Fibroblast of the conjunctiva (primary cell): ENCODE measurements around the gene TLE2.
"Not testable (repeated sequence)": the region's sequence is repeated elsewhere in the genome, so short reads cannot be mapped to it uniquely, and the experiment has no call there.

Source experiments
- DNase-seq: peaks from one replicate; pipeline ENCODE4 v3.0.0-alpha.2; 2010; ENCODE audit warnings: low read depth

Gene TLE2

GRCh38 chr19:3055741-3056416 lies 26.8 kb upstream of the TLE2 start:
- no peak for DNase-seq

DNA sequence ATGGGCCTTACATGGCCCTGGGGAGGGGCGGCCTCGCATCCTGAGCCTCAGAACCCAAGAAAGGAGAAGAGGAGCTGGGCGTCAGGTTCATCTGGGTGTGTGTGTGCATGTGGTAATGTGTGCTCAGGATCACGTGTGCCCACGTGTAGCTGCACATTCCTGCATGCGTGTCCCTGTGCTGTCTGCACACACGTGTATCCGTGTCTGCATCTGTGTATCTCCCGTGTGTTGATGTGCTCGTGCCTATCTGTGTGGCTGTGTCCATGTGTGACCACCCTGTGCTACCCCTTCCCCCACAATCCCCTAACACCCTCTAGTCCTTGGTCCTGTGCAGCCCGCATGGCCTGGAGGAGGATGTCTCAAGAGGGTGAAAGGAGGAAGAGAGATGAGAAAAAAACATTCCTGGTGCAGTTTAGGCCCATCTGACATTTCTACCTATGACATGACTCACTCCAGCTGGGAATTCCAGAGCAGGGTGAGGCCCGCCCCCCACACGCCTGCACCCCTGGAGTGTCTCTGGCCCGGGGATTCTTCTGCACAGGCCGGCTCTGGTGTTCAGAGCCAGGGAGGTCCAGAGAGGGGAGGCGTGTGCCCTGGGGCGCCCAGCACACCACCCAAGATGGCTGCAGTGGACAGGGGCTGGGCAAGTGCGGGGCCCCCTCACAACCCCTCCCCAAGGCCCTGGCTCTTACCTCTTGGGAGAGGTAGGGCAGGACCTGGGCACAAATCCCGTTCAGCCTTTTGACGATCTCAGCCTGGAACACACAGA lies 26.1 kb upstream of the TLE2 start:
- no peak for DNase-seq

- DNase-seq = no peak
Measured at GRCh38 chr19:3054265-3054971, 25.3 kb upstream of the TLE2 start.

DNA sequence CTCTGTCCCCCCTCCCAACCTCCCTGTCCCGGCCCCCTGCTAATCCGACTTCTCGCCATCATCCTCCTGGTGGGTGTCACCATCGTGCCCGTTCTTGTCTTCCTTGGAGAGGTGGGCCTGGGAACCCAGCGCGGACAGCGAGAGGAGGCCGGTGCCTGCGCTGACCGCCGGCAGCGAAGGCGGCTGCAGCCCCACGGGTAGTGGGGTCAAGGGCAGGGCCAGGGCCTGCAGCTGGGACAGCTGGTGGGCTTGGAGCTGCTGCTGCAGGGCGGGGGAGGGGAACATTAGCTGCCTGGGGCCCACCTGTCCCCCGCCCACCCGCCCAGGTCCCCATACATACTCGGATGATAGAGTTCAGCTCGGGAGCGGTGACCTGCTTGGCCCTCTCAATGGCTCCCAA lies 24.7 kb upstream of the TLE2 start:
- no peak for DNase-seq

- DNase-seq = no peak
Measured at GRCh38 chr19:3053218-3053621, 24.1 kb upstream of the TLE2 start.

DNA sequence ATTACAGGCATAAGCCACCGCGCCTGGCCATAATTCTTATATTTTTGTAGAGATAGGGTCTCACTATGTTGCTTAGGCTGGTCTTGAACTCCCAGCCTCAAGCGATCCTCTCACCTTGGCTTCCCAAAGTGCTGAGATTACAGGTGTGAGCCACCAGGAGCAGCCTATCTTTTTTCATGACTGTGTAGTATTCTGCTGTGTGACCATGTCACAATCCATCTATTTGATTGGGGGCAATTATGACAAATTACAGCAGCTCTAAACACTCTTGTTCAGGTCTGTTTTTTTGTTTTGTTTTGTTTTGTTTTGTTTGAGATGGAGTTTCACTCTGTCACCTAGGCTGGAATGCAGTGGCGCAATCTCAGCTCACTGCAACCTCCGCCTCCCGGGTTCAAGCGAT lies 20.9 kb upstream of the TLE2 start:
- not testable (repeated sequence) for DNase-seq

GRCh38 chr19:3049089-3049488 lies 20.0 kb upstream of the TLE2 start:
- no peak for DNase-seq

DNA sequence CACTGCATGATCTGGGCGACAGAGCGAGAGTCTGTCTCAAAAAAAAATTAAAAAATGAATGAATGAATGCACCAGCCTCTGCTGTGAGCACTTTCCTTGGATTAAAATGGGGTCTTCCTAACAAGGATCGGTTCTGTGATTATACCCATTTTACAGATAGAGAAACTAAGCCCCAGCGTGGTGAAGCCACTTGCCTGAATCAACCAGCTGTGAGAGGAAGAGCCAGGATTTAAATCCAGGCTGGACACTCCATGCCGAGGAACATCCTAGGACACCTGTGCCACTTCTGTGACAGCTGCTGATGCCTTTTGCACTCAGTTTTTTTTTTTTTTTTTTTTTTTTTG lies 19.1 kb upstream of the TLE2 start:
- no peak for DNase-seq

DNA sequence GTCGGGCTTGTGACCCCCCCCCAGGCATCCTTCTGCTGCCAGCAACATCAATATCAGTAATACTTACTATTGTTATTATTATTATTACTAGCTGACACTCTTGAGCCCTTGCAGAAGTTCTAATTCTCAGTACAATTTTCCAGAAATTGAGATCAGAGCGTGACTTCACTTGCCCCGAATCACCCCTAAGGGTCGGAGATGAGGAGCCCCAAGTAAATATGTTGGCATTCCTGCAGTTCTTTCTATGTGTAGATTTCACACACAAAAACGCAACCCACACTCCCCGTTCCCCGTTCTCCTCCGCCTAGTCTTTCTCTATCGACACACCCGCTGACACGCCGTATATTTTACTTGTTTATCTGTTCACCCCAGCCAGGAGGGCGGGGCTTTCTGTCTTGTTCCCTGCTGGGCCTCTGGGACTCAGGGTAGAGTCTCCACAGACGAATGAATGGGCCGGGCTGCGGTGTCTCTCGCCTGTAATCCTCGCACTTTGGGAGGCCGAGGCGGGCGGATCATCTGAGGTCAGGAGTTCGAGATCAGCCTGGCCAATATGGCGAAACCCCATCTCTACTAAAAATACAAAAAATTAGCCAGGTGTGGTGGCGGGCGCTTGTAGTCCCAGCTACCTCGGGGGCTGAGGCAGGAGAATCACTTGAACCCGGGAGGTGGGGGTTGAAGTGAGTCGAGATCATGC lies 18.6 kb upstream of the TLE2 start:
- DNase-seq = peak; percentile 61

GRCh38 chr19:3046698-3047495 lies 17.8 kb upstream of the TLE2 start:
- DNase-seq = no peak

- DNase-seq = no peak
Measured at GRCh38 chr19:3045885-3046697, 17.0 kb upstream of the TLE2 start.

DNA sequence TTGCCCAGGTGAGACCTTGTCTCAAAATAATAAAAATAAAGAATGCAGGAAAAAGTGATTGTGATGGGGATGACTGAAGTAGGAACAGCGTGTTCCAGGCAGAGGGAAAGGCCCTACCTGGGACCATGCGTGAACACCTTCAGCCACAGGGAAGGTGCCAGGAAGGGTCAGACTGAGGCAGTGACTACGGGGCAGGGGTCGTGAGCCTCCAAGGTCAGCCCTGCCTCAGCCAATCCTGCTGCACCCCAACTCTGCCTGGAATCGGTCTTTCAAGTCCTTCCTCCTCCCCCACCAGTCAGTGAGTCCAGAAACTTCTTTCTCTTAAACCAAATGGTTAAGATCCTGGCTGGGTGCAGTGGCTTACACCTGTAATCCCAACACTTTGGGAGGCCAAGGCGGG lies 16.1 kb upstream of the TLE2 start:
- no peak for DNase-seq

DNA sequence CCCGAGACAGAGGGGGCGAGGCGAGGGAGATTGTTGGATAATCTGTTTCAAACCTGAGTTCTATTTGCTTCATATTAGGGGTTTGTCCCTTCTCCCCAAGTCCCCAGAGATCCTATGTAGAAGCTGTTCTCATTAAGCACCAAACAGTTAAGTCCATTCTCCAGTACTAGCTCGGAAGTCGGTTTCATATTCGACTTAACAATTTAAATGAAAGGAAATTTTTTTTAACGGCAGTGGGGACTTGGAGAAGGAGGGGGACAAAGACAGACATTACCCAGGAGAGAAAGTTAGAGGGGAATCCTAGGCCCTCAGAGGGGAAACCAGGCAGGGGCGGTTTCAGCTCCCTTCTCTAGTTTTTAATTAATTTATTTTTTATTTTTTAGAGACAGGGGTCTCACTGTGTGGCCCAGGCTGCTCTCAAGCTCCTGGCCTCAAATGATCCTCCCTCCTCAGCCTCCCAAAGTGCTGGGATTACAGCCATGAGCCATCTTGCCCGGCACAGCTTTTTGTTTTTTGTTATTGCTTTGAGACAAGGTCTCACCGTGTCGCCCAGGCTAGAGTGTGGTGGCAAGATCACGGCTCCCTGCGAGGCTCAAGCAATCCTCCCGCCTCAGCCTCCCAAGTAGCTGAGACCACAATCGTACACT lies 13.7 kb upstream of the TLE2 start:
- DNase-seq = no peak

- DNase-seq = no peak
Measured at GRCh38 chr19:3041761-3042620, 12.9 kb upstream of the TLE2 start.

DNA sequence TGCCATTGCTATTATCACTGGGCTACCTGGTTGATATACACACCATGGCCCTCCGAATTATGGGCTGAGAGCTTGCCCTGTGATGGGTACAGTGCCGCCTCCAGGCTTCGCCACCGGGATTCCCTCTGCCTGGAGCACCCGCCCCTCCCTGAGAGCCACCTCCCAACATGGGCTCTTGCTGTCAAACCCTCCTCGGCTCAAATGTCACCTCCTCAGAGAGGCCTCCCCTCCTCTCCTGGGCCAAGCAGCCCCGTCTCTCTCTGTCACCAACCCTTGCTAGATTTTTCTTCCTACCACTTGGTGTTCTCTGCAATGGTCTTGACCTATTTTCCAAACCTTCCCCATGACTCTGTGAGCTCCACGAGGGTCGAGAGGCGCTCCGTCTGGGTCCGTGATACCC lies 12.2 kb upstream of the TLE2 start:
- no peak for DNase-seq

DNA sequence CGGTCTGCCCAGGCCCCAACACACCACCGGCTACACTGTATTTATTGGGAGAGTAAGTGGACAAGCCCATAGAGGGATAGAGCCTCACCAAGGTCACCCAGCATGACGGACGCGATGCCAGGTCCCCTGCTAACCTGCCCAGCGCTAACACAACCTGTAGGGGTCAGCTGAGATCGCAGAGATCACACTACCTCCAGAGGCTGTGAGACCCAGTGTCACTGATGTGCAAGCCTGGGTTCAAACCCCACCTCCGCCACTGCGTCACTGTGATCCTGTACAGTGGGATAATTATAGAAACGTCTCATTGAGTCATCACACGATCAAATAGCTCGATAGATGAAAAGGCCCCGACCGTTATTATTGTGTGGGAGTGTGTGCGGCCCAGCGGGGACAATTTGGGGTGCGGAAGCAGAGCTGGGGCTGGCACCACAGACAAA lies 10.6 kb upstream of the TLE2 start:
- DNase-seq = no peak

DNA sequence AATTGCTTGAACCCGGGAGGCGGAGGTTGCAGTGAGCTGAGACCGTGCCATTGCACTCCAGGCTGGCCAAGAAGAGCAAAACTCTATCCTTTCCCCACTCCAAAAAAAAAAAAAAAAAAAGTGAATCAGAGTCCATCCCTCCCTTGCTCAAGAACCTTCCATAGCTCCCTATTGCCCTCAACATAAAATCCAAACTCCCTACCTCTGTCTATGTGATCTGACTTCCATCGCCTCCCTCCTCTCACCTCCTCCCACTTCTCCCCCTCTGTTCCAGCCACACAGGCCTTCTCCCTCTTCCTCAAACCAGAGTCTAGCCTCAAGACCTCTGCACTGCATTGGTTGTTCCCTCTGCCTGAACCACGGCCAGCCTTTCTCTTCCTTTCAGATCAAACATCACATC lies 10.0 kb upstream of the TLE2 start:
- DNase-seq = no peak

GRCh38 chr19:3038214-3038613 lies 9.1 kb upstream of the TLE2 start:
- DNase-seq = no peak

DNA sequence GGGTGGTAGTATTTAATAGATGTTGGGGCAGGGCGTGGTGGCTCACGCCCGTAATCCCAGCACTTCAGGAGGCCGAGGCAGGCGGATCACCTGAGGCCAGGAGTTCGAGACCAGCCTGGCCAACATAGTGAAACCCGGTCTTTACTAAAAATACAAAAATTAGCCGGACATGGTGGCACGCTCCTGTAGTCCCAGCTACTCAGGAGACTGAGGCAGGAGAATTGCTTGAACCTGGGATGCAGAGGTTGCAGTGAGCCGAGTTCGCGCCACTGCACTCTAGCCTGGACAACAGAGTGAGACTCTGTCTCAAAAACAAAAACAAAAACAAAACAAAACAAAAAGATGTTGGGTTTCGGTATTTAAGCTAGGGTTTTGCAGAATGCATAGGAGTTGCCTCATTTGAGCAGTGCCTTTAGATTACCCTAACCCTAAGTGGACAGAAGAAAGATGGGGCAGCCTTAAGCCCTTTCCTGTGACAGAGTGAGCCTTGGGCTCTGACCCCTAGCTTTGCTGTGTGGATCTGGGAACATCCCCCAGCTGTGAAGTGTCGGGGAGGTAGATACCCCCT lies 8.0 kb upstream of the TLE2 start:
- DNase-seq = not testable (repeated sequence)
